GM19043 (cell line): ENCODE data around the gene GGCX.
"Not testable (repeated sequence)": the region's sequence is repeated elsewhere in the genome, so short reads cannot be mapped to it uniquely, and the experiment has no call there.

Experiments used
- ATAC-seq: cut with Tn5 transposase; IDR thresholded peaks from one replicate; pipeline ENCODE4 v1.9.1; 2021; ENCODE audit warnings: low read depth; ENCODE audit not compliant: unreplicated experiment

GGCX gene

DNA sequence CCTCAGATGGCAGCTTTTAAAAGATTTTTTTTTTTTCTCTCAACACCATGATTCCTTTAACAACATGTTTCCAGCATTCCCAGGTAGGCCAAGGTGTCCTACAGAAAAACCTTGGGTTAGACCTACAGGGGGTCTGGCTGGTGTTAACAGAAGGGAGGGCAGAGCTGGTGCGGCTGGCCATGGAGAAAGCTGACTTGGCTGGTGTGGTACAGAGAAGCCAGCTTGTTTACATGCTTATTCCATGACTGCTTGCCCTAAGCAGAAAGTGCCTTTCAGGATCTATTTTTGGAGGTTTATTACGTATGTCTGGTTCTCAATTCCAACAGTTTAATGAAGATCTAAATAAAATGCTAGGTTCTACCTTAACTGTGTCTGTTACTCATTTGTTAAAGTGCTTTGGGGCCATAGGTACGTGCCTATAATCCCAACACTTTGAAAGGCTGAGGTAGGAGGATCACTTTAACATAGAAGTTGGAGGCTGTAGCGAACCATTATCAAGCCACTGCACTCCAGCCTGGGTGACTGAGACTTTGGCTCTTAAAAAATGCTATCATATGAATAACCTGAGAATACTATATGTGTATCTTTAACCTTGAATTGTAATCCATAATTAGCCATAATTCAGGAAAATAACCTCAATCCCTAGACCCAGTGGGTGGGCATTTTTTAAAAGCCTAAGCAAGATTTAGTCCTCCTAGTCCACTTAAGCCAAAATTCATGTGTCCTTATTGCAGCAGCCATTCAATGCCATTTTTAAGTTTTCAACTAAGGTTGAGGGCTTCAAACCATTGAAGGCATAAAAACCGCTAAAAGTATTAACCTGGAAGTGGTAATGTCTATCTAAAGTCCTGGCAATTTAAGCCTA lies 16.1 kb downstream of the GGCX start:
- ATAC-seq, result not testable (repeated sequence)

GRCh38 chr2:85544254-85544691 lies 17.0 kb downstream of the GGCX start:
- not testable (repeated sequence) for ATAC-seq

- no peak for ATAC-seq
Measured at GRCh38 chr2:85542777-85543176, 18.5 kb downstream of the GGCX start.

- no peak for ATAC-seq
Measured at GRCh38 chr2:85541753-85542457, 19.4 kb downstream of the GGCX start.

- no peak for ATAC-seq
Measured at GRCh38 chr2:85541262-85541661, 20.0 kb downstream of the GGCX start.

DNA sequence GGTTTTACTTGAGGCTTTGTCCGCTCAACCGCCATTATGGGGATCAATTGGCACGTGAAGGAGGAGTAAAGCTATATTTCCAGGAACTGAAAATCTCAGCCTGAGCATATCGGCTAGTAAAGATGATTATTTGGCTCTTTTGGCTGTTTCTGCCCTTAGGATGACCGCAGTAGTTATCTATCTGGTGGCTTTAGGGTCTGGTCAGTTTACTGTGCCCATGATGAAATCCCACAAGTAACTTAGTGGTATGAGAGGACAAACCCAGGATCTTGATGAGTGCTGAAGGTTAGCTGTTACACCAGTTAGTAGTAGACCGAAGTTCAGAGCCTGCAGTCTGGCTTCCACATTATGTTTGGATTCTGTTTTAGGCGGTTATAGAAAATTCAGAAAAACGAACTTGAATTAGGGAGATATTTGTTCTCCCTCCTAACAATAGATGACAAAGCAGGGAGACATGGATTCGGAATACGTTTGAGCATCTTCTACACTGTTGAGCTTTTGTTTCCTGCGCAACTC lies 21.1 kb downstream of the GGCX start:
- no peak for ATAC-seq

DNA sequence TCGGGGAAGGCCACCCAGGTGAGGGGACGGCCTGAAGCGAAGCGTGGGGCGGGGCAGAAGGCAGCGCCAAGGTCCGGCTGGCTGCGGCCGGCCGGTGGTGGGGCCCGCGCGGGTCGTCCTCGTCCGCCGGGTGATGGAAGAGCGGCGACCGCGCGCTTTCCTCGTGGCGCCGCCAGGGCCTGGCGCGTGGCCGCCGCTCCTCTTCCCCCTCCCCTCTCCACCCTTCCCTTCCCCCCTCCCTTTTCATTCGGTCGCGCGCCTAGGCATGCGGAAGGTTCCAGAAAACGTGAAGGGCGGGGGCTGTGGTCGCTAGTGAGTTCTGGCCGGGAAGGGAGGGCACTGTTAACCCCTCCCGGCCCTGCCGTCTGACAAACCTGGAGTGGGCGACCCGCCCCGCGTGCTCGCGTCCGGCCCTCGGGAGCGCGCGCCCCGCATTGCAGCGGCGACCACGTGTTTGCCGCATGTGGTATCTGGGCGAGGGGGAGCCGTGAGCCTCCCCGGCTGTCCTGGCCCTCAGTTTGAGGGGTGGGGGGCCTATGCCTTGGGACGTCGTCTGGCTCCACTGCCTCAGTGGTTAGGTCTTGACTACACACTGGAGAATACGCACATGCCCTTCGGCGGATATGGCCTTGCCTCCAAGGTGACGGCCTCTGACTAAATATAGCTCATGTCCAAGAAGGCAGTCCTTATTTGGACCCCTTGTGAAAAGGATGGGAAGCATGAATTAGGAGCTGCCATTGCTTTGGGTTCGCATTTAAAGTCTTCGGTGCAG lies 21.7 kb downstream of the GGCX start:
- peak; percentile 19 for ATAC-seq

GRCh38 chr2:85538507-85539360 lies 22.6 kb downstream of the GGCX start, which contains the start of gene MAT2A:
Gene MAT2A, plus strand, starts transcription at chr2:85539168. Its CDS starts 120 bp downstream, at chr2:85539288.
- peak; percentile 60 for ATAC-seq

GRCh38 chr2:85537600-85538506 lies 23.4 kb downstream of the GGCX start:
- ATAC-seq, result no peak

DNA sequence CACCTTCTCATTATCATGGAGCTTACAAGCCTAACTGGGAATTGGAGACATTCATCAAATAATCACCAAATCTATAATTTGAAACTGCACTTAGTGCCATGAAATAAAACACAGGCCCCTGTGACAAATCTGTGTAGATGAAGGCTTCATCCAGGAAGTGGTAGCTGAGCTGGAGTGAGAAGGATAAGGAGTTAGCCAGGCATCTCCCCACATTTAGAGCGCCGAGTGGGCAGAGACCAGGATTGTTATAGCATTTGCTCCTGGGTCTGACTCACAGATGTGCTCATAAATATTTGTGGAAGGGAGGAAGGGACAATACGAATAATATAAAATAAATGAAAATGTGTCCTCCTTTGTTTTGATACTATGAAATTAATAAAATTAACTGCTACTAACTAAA lies 24.8 kb downstream of the GGCX start:
- ATAC-seq, result no peak

- no peak for ATAC-seq
Measured at GRCh38 chr2:85534881-85535280, 26.4 kb downstream of the GGCX start.

DNA sequence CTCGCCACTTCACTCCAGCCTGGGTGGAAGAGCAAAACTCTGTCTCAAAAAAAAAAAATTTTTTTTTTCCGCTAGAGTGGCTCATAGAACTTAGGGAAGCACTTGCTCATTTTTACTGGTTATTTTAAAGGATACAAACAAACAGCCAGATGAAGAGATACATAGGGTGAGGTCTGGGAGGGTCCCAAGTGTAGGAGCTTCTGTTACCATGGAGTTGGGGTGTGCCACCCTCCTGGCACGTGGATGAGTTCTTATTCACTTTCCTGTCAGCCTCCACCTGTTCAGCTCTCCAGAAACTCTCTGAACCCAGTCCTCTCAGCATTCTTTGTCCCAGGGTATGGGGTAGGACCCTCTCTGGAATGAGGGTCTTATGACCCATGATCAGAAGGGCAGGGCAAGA lies 27.2 kb downstream of the GGCX start:
- no peak for ATAC-seq

- ATAC-seq, result no peak
Measured at GRCh38 chr2:85531589-85531988, 29.7 kb downstream of the GGCX start.

DNA sequence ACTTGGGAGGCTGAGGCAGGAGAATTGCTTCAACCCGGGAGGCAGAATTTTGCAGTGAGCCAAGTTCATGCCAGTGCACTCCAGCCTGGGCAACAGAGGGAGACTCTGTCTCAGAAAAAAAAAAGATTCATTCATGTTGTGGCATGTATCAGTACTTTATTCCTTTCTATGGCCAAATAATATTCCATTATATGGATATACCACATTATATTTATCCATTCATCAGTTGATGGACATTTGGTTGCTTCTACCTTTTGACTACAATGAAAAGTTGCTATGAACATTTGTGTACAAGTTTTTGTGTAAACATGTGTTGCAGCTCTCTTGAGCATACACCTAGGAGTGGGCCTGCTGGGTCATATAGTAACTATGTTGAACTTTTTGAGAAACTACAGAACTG lies 31.5 kb downstream of the GGCX start:
- no peak for ATAC-seq

DNA sequence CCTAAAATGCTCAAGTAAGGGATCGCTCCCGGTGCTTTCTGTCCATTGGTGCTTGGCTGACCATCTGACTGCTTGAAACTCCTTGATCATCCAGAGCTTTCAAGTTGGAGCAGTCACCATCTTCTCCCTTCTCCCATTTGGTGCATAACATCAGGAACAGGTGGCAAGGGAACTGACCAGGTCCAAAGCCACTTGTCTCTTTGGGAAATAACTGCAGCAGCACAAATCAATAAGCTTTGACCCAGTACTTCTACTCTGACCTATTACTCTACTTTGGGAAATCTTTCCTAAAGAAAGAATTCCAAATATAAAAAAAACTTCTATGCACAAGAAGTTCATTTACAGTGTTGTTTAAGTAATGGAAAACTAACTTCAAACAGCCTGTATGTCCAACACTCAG lies 32.9 kb downstream of the GGCX start:
- ATAC-seq, result no peak

GRCh38 chr2:85527787-85528186 lies 33.5 kb downstream of the GGCX start:
- ATAC-seq, result no peak

GRCh38 chr2:85525567-85525966 lies 35.7 kb downstream of the GGCX start:
- no peak for ATAC-seq

GRCh38 chr2:85525029-85525428 lies 36.3 kb downstream of the GGCX start:
- no peak for ATAC-seq
